ENCODE results near the gene NUMA1.

The NUMA1 gene

DNA sequence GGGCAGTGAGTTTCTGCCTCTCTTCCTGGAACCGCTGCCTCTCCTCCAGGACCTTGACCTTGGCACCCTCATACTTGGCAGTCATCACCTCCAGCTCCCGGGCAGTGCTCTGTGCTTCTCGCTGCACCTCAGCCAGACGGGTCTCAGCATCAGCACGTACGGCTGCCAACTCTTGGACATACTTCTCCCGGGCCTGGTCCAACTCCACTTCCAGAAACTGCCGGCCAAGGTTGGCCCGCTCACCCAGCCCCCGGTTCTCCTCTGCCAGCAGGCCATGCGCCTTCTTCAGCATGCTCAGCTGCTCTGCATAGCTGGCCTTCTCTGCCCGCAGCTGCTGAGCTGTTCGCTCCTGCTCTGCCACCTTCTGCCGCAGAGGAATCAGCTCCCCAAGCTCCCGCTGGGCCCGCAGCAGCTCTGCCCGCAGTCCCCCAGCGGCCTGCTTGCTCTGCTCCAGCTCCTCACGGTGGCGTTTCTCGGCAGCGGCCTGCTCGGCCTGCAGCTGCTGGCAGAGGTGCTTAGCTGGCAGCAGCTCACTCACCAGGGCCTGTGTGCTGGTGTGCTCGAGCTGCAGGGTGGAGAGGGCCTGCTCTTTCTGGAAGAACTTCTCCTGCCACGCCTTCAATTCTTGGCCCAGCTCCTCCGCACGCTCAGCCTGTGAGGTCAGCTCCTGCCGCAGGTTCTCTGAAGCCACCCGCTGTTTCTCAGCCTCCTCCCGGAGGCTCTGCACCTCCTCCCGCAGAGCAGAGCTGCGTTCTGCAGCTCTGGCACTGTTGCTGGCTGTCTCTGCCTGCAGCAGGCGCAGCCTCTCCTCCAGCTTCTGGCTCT, 67.2 kb downstream of the NUMA1 start:
- TF ChIP-seq TAF1 (IDR thresholded peaks at IDR 0.05; ENCODE audit: borderline replicate concordance, insufficient read depth, low read length) (no peak), FOXP2 (optimal IDR thresholded peaks at IDR 0.05; ENCODE audit: borderline replicate concordance, extremely low read depth, extremely low read length, insufficient read depth) (no peak)
- TF ChIP-seq, protein P1, sequence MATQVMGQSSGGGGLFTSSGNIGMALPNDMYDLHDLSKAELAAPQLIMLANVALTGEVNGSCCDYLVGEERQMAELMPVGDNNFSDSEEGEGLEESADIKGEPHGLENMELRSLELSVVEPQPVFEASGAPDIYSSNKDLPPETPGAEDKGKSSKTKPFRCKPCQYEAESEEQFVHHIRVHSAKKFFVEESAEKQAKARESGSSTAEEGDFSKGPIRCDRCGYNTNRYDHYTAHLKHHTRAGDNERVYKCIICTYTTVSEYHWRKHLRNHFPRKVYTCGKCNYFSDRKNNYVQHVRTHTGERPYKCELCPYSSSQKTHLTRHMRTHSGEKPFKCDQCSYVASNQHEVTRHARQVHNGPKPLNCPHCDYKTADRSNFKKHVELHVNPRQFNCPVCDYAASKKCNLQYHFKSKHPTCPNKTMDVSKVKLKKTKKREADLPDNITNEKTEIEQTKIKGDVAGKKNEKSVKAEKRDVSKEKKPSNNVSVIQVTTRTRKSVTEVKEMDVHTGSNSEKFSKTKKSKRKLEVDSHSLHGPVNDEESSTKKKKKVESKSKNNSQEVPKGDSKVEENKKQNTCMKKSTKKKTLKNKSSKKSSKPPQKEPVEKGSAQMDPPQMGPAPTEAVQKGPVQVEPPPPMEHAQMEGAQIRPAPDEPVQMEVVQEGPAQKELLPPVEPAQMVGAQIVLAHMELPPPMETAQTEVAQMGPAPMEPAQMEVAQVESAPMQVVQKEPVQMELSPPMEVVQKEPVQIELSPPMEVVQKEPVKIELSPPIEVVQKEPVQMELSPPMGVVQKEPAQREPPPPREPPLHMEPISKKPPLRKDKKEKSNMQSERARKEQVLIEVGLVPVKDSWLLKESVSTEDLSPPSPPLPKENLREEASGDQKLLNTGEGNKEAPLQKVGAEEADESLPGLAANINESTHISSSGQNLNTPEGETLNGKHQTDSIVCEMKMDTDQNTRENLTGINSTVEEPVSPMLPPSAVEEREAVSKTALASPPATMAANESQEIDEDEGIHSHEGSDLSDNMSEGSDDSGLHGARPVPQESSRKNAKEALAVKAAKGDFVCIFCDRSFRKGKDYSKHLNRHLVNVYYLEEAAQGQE (IDR thresholded peaks at IDR 0.05; ENCODE audit: insufficient read depth in 1 of 2, low read depth in 2 of 2, low read length in 2 of 2): no peak

DNA sequence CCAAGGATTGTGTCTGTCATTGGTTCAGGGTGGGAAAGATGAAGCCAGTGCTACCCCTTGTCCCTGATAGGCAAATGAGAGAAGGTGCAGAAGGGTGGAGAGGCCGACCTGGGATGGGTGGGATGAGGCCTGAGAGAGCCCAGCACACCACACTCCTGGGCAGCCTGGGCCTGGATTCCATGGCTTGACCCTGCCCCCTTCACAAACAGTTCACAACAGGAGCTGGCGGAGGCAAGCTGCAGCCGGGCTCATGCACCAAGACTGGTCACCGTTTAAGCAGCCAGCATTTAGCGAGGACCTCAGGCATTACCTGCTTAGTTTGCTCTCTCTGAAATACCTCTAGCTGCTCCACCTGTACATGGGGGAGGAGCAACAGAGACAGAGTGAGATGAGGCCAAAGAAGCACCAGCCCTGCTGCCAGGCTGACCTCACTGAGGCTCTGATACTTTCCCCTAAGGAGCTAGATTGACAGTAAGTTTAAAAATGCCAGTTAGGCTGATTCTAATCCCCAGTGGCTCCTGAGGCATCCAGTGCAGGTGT, 68.2 kb downstream of the NUMA1 start:
- TF ChIP-seq, protein P1 (IDR thresholded peaks at IDR 0.05; ENCODE audit: insufficient read depth in 1 of 2, low read depth in 2 of 2, low read length in 2 of 2): no peak
- no peak for TF ChIP-seq TAF1 (IDR thresholded peaks at IDR 0.05; ENCODE audit: borderline replicate concordance, insufficient read depth, low read length)
- TF ChIP-seq FOXP2 (optimal IDR thresholded peaks at IDR 0.05; ENCODE audit: borderline replicate concordance, extremely low read depth, extremely low read length, insufficient read depth): no peak
- no peak for TF ChIP-seq SIN3A (IDR thresholded peaks at IDR 0.05; ENCODE audit: borderline replicate concordance, insufficient read depth, low read length)
- TF ChIP-seq POLR2AphosphoS5 (IDR thresholded peaks at IDR 0.05; ENCODE audit: low read depth, low read length): no peak

DNA sequence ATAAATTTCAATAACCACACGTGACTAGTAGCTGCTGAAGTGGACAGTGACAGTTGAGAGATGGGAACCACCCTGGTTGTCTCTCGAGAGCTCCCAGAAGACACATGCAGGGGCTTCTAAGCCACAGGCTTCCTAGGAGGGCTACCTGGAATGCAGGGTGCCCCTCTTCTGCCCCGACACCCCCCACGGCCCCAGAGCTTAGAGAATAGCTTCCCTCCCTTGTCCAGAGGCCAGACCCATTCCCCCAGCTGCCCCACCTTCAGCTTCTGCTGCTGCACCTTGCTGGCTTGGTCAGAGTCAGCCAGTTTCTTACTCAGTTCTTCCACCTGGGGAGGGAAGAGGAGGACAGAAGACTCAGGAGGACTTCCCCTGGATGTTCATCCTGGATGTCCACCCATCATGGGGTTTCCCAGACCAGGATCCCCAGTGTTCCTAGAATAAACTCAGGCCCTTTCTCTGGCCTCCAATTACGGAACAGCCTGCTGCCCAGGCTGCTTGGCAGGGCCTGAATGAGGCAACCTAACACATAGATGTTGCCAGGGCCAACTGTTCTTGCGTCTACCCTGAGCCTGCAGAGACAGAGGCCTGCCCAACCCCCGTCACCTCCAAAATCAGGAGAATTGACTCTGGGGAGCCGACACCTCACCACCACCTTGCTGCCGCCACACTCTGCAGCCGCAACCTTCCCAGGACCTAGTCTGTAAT, 69.7 kb downstream of the NUMA1 start:
- TF ChIP-seq TAF1 (IDR thresholded peaks at IDR 0.05; ENCODE audit: borderline replicate concordance, insufficient read depth, low read length) (no peak), FOXP2 (optimal IDR thresholded peaks at IDR 0.05; ENCODE audit: borderline replicate concordance, extremely low read depth, extremely low read length, insufficient read depth) (no peak), SIN3A (IDR thresholded peaks at IDR 0.05; ENCODE audit: borderline replicate concordance, insufficient read depth, low read length) (no peak), POLR2AphosphoS5 (IDR thresholded peaks at IDR 0.05; ENCODE audit: low read depth, low read length) (no peak)
- TF ChIP-seq, protein P1 (IDR thresholded peaks at IDR 0.05; ENCODE audit: insufficient read depth in 1 of 2, low read depth in 2 of 2, low read length in 2 of 2): no peak

- TF ChIP-seq, protein P1 (IDR thresholded peaks at IDR 0.05; ENCODE audit: insufficient read depth in 1 of 2, low read depth in 2 of 2, low read length in 2 of 2): no peak
- no peak for TF ChIP-seq POLR2AphosphoS5 (IDR thresholded peaks at IDR 0.05; ENCODE audit: low read depth, low read length)
- no peak for TF ChIP-seq SIN3A (IDR thresholded peaks at IDR 0.05; ENCODE audit: borderline replicate concordance, insufficient read depth, low read length)
- TF ChIP-seq TAF1 (IDR thresholded peaks at IDR 0.05; ENCODE audit: borderline replicate concordance, insufficient read depth, low read length): no peak
- TF ChIP-seq FOXP2 (optimal IDR thresholded peaks at IDR 0.05; ENCODE audit: borderline replicate concordance, extremely low read depth, extremely low read length, insufficient read depth): no peak
Measured at GRCh38 chr11:72009156-72009555, 71.2 kb downstream of the NUMA1 start.
